ENCODE results near the gene PID1. TPM values are rescaled to one million over a fixed set of nuclear protein-coding genes. Genes with fewer than 3 reads are reported as not detected.

Gene PID1
- polyA plus RNA-seq, 1 experiment = 1.8 TPM

GRCh38 chr2:229088517-229088913 lies 182.6 kb downstream of the PID1 start:
- ChIA-PET POLR2A (no interaction called here), CTCF (no interaction called here)
- H3K4me3 ChIP-seq (ENCODE audit: low read depth, low read length) = no peak overlapping the region
- no peaks in the 10 kb centered on the region for H3K27me3 ChIP-seq (ENCODE audit: control insufficient read depth, insufficient read depth, low read length)
- H3K9me3 ChIP-seq (ENCODE audit: control insufficient read depth, insufficient read depth, low read length) = no peaks in the 10 kb centered on the region
- no peak overlapping the region for H3K27ac ChIP-seq (ENCODE audit: low read depth, low read length)
- TF ChIP-seq, protein P1, sequence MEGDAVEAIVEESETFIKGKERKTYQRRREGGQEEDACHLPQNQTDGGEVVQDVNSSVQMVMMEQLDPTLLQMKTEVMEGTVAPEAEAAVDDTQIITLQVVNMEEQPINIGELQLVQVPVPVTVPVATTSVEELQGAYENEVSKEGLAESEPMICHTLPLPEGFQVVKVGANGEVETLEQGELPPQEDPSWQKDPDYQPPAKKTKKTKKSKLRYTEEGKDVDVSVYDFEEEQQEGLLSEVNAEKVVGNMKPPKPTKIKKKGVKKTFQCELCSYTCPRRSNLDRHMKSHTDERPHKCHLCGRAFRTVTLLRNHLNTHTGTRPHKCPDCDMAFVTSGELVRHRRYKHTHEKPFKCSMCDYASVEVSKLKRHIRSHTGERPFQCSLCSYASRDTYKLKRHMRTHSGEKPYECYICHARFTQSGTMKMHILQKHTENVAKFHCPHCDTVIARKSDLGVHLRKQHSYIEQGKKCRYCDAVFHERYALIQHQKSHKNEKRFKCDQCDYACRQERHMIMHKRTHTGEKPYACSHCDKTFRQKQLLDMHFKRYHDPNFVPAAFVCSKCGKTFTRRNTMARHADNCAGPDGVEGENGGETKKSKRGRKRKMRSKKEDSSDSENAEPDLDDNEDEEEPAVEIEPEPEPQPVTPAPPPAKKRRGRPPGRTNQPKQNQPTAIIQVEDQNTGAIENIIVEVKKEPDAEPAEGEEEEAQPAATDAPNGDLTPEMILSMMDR (IDR thresholded peaks at IDR 0.05; ENCODE audit: low read depth, low read length) = no peak
- DNase-seq (ENCODE audit: low read depth, low spot score) = no peak

- no peaks in the 10 kb centered on the region for H3K27me3 ChIP-seq (ENCODE audit: control insufficient read depth, insufficient read depth, low read length)
- H3K4me3 ChIP-seq (ENCODE audit: low read depth, low read length) = no peak overlapping the region
- DNase-seq (ENCODE audit: low read depth, low spot score) = no peak
- no peak overlapping the region for H3K27ac ChIP-seq (ENCODE audit: low read depth, low read length)
- CTCF ChIA-PET = no interaction called here
- no peaks in the 10 kb centered on the region for H3K9me3 ChIP-seq (ENCODE audit: control insufficient read depth, insufficient read depth, low read length)
- POLR2A ChIA-PET = no interaction called here
- TF ChIP-seq, protein P1 (IDR thresholded peaks at IDR 0.05; ENCODE audit: low read depth, low read length) = no peak
Measured at GRCh38 chr2:229087843-229088516, 183.1 kb downstream of the PID1 start.

GRCh38 chr2:229087267-229087666 lies 183.8 kb downstream of the PID1 start:
- Histone ChIP-seq H3K9me3 (ENCODE audit: control insufficient read depth, insufficient read depth, low read length) (no peaks in the 10 kb centered on the region), H3K27ac (ENCODE audit: low read depth, low read length) (no peak overlapping the region), H3K4me3 (ENCODE audit: low read depth, low read length) (no peak overlapping the region), H3K27me3 (ENCODE audit: control insufficient read depth, insufficient read depth, low read length) (no peaks in the 10 kb centered on the region)
- CTCF ChIA-PET = no interaction called here
- TF ChIP-seq, protein P1 (IDR thresholded peaks at IDR 0.05; ENCODE audit: low read depth, low read length) = no peak
- DNase-seq (ENCODE audit: low read depth, low spot score) = no peak
- POLR2A ChIA-PET = no interaction called here

DNA sequence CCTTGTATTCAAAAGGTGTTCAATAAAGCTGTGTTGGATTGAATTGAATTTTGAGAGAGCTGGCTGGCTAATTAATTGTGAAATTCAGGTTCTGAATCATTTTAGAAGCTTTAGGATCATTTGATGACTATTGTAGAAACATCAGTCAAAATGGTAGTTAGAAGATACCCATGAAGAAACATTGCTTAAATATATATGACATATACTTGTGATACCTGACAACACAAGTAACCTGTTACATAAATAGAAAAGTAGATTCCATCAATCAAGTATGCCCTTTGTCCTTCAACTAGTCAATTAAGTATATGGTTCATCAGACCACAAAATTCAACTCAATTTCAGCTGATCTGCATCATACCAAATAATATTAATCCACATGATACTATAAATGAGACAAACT lies 185.6 kb downstream of the PID1 start:
- Histone ChIP-seq H3K9me3 (ENCODE audit: control insufficient read depth, insufficient read depth, low read length) (no peaks in the 10 kb centered on the region), H3K4me3 (ENCODE audit: low read depth, low read length) (no peak overlapping the region), H3K27me3 (ENCODE audit: control insufficient read depth, insufficient read depth, low read length) (no peaks in the 10 kb centered on the region), H3K27ac (ENCODE audit: low read depth, low read length) (no peak overlapping the region)
- no peak for DNase-seq (ENCODE audit: low read depth, low spot score)
- TF ChIP-seq, protein P1 (IDR thresholded peaks at IDR 0.05; ENCODE audit: low read depth, low read length) = no peak
- ChIA-PET POLR2A (no interaction called here), CTCF (no interaction called here)

GRCh38 chr2:229084447-229084846 lies 186.6 kb downstream of the PID1 start:
- TF ChIP-seq, protein P1 (IDR thresholded peaks at IDR 0.05; ENCODE audit: low read depth, low read length) = no peak
- no peak overlapping the region for H3K27ac ChIP-seq (ENCODE audit: low read depth, low read length)
- no peak overlapping the region for H3K4me3 ChIP-seq (ENCODE audit: low read depth, low read length)
- POLR2A ChIA-PET = no interaction called here
- H3K27me3 ChIP-seq (ENCODE audit: control insufficient read depth, insufficient read depth, low read length) = no peaks in the 10 kb centered on the region
- DNase-seq (ENCODE audit: low read depth, low spot score) = no peak
- H3K9me3 ChIP-seq (ENCODE audit: control insufficient read depth, insufficient read depth, low read length) = peaks cover 5% of the 10 kb centered on the region
- CTCF ChIA-PET = no interaction called here

Data from AG04450 (cell line).